GM19023 (cell line): Measurements from ENCODE around the gene LRRC74B.
"Not testable (repeated sequence)": the region's sequence is repeated elsewhere in the genome, so short reads cannot be mapped to it uniquely, and the experiment has no call there.

Experiments
- ATAC-seq: cut with Tn5 transposase; IDR thresholded peaks from one replicate; pipeline ENCODE4 v1.9.1; 2021; ENCODE audit warnings: mild to moderate bottlenecking, moderate library complexity; ENCODE audit not compliant: unreplicated experiment

Gene LRRC74B

DNA sequence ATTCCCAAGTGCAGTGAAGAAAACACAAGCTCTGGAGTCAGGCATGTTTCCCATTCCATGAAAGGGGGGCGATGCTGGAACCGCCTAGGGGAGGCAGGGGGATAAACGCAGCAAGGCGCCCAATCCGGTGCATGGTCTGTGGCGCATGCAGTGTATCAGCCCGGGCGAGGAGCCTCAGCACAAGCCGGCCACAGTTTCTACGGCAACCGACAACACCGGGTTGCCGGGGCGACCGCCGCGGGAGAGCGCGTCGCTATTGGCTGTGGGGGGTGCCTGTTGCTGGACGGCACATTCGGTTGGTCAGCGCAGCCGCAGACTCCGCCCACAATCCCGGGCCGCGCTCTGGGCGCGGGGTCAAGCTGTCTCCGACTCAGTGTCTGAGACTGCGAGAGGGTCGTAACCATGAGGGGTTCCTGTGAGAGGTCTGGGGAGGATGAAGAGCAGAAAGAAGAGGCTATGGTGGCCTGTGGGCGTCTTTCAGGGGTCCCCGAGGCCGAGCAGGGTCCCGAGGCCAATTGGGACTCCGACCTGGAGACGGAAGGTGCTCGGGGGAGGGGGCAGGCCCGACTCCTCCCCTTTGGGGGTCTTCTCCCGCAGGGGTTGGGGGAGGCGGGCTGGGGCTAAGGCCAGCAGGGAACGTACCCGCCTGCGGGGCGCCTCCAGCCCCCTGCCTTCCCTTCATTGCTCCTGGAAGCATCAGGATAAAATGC, at the start of gene LRRC74B:
Gene LRRC74B, plus strand, starts transcription at position 362 of the 710 bp plus-strand sequence. Its CDS starts 41 bp downstream, at position 403.
- ATAC-seq, result peak; percentile 80

GRCh38 chr22:20996031-20996410, 49.7 kb upstream of the LRRC74B start:
- no peak for ATAC-seq

DNA sequence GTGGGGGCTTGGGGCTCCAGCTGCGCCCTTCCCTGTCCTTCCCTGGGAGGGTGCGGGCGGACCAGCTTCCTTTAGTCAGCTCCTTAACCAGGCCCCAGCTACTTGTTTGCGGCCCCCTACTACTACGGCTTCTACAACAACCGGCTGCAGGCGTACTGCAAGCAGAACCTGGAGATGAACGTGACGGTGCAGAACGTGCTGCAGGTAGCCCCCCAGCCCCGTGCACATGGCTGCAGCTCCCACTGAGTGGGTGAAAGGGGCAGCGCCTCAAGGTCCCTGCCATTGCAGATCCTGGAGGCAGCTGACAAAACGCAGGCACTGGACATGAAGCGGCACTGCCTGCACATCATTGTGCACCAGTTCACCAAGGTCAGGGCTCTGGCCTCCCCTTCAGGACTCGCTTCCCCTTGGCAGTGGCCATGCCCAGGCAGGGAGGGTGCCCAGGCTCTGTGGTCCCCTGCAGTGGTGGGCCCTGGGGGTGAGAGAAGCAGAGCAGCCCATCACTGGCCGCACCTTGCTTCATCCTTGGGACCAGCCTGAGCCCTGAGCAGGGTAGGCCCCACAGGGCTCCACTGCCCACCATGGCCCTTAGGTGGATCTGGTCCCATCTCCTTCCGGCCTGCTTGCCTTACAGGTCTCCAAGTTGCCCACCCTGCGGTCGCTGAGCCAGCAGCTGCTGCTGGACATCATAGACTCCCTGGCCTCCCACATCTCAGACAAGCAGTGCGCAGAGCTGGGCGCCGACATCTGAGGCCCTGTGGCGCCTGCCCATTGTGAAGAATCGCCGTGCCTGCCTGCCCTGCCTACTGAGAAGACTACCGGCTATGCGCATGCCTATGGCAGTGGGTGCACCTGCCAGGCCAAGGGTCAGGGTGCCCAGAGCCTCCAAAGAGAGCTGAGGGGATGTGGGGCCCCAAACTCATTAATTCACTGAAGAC, 48.9 kb upstream of the LRRC74B start:
- no peak for ATAC-seq

- no peak for ATAC-seq
Observed at GRCh38 chr22:20997536-20998257, 48.0 kb upstream of the LRRC74B start.

- ATAC-seq, result no peak
Observed at GRCh38 chr22:20998411-20999336, 47.1 kb upstream of the LRRC74B start.

DNA sequence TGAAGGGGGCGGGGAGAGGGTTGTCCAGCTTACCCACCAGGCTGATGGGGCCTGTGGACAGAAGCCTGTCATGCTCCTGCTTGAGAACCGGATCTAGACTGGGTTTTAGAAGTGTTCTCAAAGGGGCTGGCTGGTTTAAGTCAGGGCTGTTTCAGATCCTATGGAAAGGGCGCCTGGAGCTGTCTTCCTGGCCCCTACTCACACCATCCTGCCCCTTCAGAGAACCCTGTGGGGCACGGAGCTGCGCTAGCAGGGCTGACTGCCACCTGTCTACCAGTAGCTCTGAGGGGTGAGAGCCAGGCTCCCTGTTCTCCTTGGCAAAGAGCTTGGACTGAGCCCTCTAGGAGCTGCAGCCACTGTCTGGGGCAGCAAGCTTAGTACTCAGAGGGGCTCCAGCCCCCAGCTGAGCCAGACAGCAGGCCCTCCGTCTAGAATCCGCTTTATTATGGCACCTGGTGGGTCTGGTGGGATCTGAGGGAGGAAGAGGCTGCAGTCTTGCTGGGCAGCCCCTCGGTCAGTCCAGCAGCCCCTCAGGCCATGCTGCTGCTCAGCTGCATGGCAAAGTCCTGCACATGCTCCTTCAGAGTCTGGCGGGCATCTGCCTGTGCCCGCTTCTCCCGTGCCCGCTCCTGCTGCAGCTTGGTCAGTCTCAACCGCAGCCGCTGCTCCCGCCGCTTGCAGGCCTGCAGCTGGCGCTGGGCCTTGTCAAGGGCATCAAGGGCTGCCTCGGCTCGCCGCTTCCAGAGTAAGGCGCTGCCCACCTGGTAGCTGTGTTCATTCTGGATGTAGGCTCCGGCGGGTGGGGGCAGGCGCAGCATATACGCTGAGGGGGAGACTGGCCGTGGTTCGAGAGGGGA, 46.2 kb upstream of the LRRC74B start:
- ATAC-seq, result no peak

DNA sequence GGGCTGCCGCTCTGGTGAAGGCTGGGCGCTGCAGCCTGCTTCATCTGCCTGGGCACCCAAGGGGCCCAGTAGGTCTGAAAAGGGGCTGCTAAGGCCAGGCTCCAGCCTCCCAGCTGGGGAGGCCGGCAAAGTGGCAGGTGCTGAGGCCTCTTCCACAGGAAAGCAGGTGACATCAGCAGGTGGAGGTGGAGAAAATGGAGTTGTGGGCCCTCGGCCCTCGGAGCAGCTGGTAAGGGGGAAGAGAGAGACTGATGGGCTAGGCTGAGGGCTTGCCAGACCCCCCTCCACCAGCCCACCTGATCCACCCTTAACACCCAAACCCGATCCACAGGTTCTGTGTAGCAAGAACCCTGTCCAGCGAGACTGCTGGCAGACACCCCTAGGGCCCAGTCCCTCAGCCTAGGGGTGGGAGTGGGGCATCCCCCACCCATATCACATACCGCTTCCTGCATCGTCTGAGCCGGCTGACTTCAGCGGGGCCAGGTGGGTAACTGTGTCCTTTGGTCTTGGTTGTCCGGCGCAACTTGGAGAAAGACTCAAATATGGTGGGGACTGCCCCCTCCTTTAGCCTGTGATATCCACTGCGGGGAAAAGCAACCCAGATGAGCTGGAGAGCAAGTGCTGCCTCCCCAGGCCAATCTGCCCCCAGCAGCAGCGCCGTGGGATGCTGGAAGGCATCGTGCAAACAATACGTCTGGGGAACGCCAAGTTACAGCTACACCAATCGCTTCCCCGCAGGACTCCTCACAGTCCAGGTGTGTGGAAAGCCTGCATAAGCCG, 45.3 kb upstream of the LRRC74B start:
- no peak for ATAC-seq

DNA sequence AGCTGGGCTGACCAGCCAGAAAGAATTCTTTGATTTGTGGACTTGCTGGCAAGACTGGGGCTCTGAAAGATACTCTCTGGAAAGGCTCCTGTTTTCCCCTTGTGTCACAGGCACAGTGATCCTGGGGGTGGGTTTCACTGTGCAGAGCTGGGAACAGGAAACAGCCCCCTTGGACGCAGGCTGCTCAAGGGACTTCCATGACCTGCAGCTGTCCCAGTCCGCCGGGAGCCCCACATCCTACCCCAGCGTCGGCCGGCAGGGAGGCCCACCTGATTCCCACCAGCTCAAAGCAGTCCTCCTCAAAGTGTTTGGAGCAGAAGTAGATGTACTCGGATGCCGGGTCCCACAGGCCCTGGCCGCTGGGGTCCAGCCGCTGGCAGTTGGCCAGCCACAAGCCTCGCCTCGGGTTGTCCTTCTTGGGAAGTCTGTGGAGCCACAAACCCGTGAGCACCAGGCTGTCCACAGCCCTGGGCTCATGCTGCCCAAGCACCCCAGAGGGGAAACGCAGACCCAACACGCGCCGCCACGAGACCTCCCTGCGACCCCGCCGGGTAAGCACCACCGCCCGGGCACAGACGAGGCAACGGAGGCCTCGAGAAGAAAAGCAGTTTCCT, 44.7 kb upstream of the LRRC74B start:
- peak; percentile 2 for ATAC-seq

- ATAC-seq, result peak; percentile 90
Observed at GRCh38 chr22:21001601-21002325, 44.0 kb upstream of the LRRC74B start, which contains the start of gene THAP7. Gene THAP7 (minus strand): TSS chr22:21002118. CDS start chr22:21001911, 207 bp downstream.

DNA sequence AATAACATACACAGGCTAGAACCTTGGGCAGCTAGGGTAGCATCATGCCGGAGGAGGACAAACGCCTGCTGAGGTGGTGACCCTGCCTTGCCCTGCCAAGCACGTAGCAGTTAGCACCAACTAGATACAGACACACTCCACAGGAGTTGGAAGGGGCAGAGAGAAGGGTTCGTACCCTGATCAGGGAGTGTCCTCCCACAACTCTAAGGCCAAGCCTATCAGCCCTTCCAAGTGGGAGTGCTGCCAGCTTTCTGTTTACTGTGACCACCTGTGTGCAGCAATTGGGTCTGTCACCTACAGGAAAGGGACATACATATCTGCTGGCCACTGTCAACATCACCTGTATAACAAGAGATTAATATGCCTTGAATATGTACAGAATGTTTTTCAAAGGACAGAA, 42.0 kb upstream of the LRRC74B start:
- no peak for ATAC-seq

DNA sequence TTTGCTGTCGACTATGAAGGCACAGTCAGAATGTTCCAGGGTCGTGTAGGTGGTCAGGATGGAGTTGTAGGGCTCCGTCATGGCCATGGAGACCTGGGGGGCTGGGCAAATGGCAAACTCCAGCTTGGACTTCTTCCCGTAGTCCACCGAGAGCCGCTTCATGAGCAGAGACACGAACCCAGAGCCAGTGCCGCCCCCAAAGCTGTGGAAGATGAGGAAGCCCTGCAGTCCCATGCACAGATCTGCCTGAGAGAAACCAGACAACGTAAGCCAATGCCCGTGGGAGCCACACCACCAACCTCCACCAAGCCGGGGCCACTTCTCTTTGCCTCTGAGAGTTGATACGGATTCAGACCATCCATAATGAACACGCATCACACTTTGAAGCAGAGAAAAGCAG, 36.5 kb upstream of the LRRC74B start:
- not testable (repeated sequence) for ATAC-seq

GRCh38 chr22:21009638-21010425, 35.9 kb upstream of the LRRC74B start:
- ATAC-seq, result no peak

DNA sequence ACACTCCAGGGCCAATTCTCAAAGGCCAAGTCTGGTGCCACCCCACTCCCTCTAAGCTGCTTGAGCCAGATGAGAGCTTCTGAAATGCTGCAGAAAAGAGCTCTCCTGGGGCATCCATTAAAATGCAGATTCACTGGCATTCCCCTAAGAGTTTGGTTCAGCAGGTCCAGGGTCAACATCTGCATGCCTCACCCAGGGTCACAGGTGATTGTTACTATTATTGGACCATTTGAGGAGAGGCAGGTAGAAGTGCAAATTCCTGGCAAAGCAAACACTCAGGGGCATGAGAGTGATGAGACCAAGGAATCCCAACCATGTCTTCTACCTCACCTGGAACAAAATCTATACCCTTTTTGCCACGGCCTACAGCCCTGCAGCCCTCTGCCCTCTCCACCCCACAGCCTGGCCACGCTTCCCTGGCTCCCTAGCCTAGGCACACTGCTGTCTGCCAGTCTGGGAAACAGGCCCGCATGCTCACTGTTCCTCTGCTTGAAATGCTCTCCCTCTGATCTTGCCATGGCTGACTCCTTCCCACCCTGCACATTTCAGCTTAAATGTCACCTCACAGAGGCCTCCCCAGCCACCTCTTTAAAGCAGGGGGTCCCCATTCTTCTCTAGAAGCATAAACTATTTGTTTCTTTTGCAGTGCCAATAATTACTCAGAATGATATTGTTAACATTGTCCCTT, 35.2 kb upstream of the LRRC74B start:
- no peak for ATAC-seq

- ATAC-seq, result no peak
Observed at GRCh38 chr22:21012446-21013407, 33.0 kb upstream of the LRRC74B start.

DNA sequence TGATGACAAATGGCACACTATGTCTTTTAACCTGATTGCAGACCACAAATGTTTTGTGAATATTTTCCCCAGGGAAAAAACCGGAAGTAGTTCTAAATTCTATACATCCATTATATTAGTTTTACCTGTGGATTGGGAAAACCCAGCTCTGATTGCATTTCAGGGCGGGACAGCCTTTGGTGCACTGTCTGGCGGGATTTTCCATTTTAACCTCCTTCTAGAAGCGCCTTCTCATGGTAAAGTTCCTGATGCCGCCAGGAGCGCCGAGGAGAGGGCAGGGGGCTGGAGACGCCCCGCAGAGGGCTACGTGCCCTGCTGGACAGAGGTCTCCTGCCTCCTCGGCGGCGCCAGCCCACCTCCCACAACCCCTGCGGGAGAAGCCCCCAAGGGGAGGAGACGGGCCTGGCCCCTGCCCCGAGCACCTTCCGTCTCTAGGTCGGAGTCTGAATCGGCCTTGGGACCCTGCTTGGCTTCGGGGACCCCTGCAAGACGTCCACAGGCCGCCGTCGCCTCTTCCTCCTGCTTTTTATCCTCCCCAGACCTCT, 32.0 kb upstream of the LRRC74B start:
- ATAC-seq, result peak; percentile 17
